Measurements from ENCODE around the gene DDX25. TPM values are rescaled to one million over a fixed set of nuclear protein-coding genes. Genes with fewer than 3 reads are reported as not detected.
A peak's percentile ranks its signal among the peaks of the same experiment; 100 is the strongest.

Gene DDX25
- total RNA-seq, 4 donors from 2014 or later: 0.38 TPM; not detected in 3

DNA sequence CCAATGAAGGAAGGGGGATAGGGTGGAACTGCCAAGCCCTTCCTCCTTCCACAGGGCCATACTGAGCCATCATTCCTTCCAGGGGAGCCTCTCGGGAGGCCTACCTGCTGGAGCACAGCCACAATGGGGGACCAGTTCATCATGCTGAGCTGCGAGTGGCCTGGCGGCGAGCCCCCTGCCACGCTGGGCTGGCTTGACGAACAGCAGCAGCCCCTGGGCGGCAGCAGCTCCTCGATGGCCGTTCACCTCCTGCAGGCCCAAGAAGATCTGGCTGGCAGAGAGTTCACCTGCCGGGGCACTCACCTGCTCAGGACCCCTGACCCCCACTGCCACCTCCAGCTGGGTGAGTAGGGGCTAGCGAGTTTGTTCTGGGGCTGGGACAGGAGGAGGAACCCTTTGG lies 47.4 kb downstream of the DDX25 start:
- DNase-seq: no peak
- Histone ChIP-seq H3K4me1 (peaks cover 13 to 45% (median 23%) of the 10 kb centered on the region in 3 donors), H3K4me3 (no peak overlapping the region), H3K27ac (peak overlapping the region in 2 of 4 donors; percentile 73 to 75), H3K27me3 (peaks cover 0 to 5% (median 0%) of the 10 kb centered on the region in 4 donors), H3K36me3 (no peaks in the 10 kb centered on the region), H3K9me3 (no peaks in the 10 kb centered on the region)
- no peak for TF ChIP-seq POLR2A (IDR thresholded peaks at IDR 0.05)
- TF ChIP-seq, protein P1, sequence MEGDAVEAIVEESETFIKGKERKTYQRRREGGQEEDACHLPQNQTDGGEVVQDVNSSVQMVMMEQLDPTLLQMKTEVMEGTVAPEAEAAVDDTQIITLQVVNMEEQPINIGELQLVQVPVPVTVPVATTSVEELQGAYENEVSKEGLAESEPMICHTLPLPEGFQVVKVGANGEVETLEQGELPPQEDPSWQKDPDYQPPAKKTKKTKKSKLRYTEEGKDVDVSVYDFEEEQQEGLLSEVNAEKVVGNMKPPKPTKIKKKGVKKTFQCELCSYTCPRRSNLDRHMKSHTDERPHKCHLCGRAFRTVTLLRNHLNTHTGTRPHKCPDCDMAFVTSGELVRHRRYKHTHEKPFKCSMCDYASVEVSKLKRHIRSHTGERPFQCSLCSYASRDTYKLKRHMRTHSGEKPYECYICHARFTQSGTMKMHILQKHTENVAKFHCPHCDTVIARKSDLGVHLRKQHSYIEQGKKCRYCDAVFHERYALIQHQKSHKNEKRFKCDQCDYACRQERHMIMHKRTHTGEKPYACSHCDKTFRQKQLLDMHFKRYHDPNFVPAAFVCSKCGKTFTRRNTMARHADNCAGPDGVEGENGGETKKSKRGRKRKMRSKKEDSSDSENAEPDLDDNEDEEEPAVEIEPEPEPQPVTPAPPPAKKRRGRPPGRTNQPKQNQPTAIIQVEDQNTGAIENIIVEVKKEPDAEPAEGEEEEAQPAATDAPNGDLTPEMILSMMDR (IDR thresholded peaks at IDR 0.05): no peak
- intact Hi-C loops (cut with DNase I): no loop called here
- 61 to 68% methylated on average over 4 to 6 of the region's 11 CpGs for WGBS, 2 donors

DNA sequence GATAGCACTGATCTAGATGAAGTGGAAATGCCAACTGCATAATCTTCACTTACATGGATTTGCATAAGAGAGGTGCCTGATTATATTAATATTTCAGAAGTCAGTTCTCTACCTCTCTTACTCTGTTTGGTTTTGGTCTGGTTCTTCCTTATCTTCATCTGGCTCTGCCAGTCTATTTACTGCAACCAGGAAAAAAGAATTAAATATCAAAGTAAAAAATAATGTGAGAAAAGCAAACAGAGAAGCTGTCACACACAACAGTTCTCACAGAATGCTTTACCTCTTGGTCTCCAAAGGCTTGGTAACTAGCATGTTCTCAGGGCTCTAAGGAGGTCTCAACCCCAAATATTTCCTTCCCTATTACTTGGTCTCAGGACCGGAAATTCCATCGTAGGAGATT lies 48.3 kb downstream of the DDX25 start:
- WGBS, 2 donors: 52 to 65% methylated on average over 2 of the region's 2 CpGs
- Histone ChIP-seq H3K4me3 (no peak overlapping the region), H3K36me3 (no peaks in the 10 kb centered on the region), H3K27me3 (peaks cover 0 to 3% (median 0%) of the 10 kb centered on the region in 4 donors), H3K4me1 (peaks cover 13 to 52% (median 23%) of the 10 kb centered on the region in 3 donors), H3K27ac (peak overlapping the region in 3 of 4 donors; percentile 34 to 75 (median 73)), H3K9me3 (no peaks in the 10 kb centered on the region)
- no peak for DNase-seq
- intact Hi-C loops (cut with DNase I): no loop called here
- TF ChIP-seq POLR2A (IDR thresholded peaks at IDR 0.05): no peak
- TF ChIP-seq, protein P1 (IDR thresholded peaks at IDR 0.05): no peak

DNA sequence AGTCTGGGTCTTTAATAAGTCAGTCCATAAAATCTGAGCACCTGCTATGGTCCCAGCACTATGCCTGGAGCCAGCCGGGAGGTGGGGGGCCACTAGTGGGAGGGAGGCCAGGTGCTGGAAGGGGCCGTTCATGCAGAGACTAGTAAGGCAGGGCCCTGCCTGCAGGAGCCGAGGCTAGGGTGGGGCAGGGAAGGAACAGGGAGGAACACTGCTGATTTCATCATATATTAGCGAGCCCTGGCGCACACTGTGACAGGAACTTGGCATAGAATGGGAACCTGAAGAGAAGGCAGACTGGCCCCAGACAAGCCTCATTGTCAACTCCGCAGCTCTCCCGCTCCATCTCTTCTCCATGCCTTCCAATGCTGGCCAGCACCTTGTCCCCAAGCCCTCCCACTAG lies 48.7 kb downstream of the DDX25 start:
- no peak for DNase-seq
- WGBS, 2 donors: 27% methylated on average over 7 of the region's 7 CpGs; no CpG with 5 or more reads in 1 of the 2 donors
- Histone ChIP-seq H3K4me1 (peaks cover 13 to 52% (median 23%) of the 10 kb centered on the region in 3 donors), H3K4me3 (no peak overlapping the region), H3K27ac (peak overlapping the region; percentile 10 to 75 (median 54)), H3K36me3 (no peaks in the 10 kb centered on the region), H3K27me3 (no peaks in the 10 kb centered on the region), H3K9me3 (no peaks in the 10 kb centered on the region)
- intact Hi-C loops (cut with DNase I): no loop called here
- TF ChIP-seq, protein P1 (IDR thresholded peaks at IDR 0.05): no peak
- no peak for TF ChIP-seq POLR2A (IDR thresholded peaks at IDR 0.05)

DNA sequence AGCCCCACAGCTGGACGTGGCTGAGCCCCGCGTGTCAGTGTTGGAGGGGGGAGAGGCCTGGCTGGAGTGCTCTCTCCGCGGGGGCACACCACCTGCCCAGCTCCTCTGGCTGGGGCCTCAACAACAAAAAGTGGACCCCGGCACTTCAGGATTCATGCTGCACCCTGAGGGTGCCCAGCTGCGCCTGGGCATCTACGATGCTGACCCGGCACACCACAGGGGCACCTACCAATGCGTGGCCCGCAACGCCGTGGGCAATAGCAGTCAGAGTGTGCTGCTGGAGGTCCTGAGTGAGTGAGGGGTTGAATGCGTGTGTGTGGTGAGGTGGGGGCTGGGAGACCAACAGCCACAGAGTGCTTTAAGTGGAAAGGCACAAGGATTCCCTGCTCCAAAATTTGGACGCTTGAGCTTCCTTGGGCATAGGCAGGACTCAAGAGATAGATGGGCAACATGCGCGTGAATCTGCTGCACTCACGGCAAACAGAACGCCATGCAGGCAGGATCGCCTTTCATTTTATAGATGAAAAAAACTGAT lies 49.2 kb downstream of the DDX25 start:
- WGBS, 2 donors: 83% methylated on average over 16 of the region's 20 CpGs; no CpG with 5 or more reads in 1 of the 2 donors
- Histone ChIP-seq H3K4me1 (peaks cover 13 to 52% (median 23%) of the 10 kb centered on the region in 3 donors), H3K27ac (peak overlapping the region in 3 of 4 donors; percentile 10 to 75 (median 73)), H3K27me3 (no peaks in the 10 kb centered on the region), H3K4me3 (no peak overlapping the region), H3K9me3 (no peaks in the 10 kb centered on the region), H3K36me3 (no peaks in the 10 kb centered on the region)
- no peak for DNase-seq
- TF ChIP-seq POLR2A (IDR thresholded peaks at IDR 0.05): no peak
- TF ChIP-seq, protein P1 (IDR thresholded peaks at IDR 0.05): no peak
- intact Hi-C loops (cut with DNase I): no loop called here

DNA sequence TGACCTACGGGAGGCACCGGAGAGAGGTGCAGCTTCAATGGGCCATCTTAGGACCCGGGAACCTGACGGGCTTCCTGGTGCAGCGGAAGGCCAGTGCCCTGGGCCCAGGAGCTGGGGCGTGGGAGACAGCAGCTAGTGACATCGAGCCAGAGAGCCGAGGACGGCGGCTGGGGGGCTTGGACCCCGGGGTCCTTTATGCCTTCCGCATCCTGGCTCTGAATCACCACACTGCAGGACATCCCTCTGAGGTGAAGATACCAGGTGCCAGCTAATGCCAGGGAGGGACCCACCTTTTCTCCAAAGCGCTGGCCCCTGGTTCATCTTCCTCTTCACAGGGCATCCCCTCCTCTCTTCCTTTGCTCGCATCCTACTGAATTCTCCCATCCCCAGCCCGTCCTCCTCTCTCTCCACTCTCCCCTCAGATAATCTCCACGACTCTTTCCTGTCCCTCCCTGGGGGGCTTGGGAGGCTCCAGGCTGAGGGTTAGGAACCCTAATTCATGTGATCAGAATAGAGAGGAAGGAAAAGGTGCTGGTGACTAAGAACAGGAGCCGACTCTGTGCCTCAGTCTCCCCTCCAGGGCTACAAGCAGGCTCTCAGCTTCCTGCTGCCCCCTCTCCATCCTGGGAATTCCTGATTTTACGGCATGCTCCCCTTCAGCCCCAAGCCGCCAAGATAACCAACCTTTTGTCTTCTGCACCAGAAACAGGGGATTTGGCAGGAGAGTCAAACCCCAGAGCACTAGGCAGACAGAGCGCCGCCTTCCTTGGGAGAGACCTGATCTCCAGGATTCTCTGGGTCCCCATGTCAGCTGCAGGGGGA lies 50.0 kb downstream of the DDX25 start:
- TF ChIP-seq, protein P1 (IDR thresholded peaks at IDR 0.05): no peak
- no peak for TF ChIP-seq POLR2A (IDR thresholded peaks at IDR 0.05)
- DNase-seq: no peak
- no peak overlapping the region for H3K4me3 ChIP-seq
- H3K4me1 ChIP-seq: peaks cover 13 to 52% (median 23%) of the 10 kb centered on the region in 3 donors
- WGBS, 2 donors: 89 to 92% methylated on average over 7 to 8 of the region's 21 CpGs
- H3K36me3 ChIP-seq: no peaks in the 10 kb centered on the region
- H3K27ac ChIP-seq: no peak overlapping the region
- intact Hi-C loops (cut with DNase I): no loop called here
- no peaks in the 10 kb centered on the region for H3K9me3 ChIP-seq
- H3K27me3 ChIP-seq: no peaks in the 10 kb centered on the region
